GM06990 (cell line): ENCODE results near the gene FEV.
A peak's percentile ranks its signal among the peaks of the same experiment; 100 is the strongest.

Experiments
- DNase-seq: peaks from one replicate; pipeline ENCODE4 v3.0.0-alpha.2; 2011; ENCODE audit not compliant: insufficient read length; ENCODE audit errors: extremely low read depth
- H3K27me3 ChIP-seq: replicated peaks from 2 replicates; pipeline ENCODE4 v1.6.0; 2011; ENCODE audit warnings: low read length; ENCODE audit not compliant: control insufficient read depth, insufficient read depth
- H3K36me3 ChIP-seq: 2 replicates; pipeline ENCODE4 v1.5.1; 2011; ENCODE audit warnings: low read length; ENCODE audit not compliant: control insufficient read depth, insufficient read depth
- H3K4me3 ChIP-seq: replicated peaks from 2 replicates; pipeline ENCODE4 v1.5.1; 2011; ENCODE audit warnings: low read depth, mild to moderate bottlenecking, control low read depth, low read length
- CTCF ChIP-seq: IDR thresholded peaks from 2 replicates; pipeline ENCODE4 v1.5.1; 2011; ENCODE audit warnings: low read length, control low read depth, mild to moderate bottlenecking, inconsistent platforms; ENCODE audit not compliant: insufficient read depth, poor library complexity, severe bottlenecking

The FEV gene

GRCh38 chr2:218999021-218999880 lies 14.3 kb upstream of the FEV start:
- Histone ChIP-seq H3K36me3 (no peaks in the 10 kb centered on the region), H3K4me3 (no peak overlapping the region), H3K27me3 (peaks cover 11% of the 10 kb centered on the region)
- no peak for TF ChIP-seq CTCF
- DNase-seq = no peak

- H3K36me3 ChIP-seq = no peaks in the 10 kb centered on the region
- H3K27me3 ChIP-seq = peaks cover 14% of the 10 kb centered on the region
- H3K4me3 ChIP-seq = no peak overlapping the region
- no peak for DNase-seq
- no peak for TF ChIP-seq CTCF
Measured at GRCh38 chr2:218998414-218999002, 13.5 kb upstream of the FEV start.

- no peak for TF ChIP-seq CTCF
- Histone ChIP-seq H3K27me3 (peaks cover 14% of the 10 kb centered on the region), H3K36me3 (no peaks in the 10 kb centered on the region), H3K4me3 (no peak overlapping the region)
- DNase-seq = no peak
Measured at GRCh38 chr2:218997731-218998130, 12.7 kb upstream of the FEV start.

GRCh38 chr2:218996937-218997336 lies 12.0 kb upstream of the FEV start:
- Histone ChIP-seq H3K27me3 (peaks cover 14% of the 10 kb centered on the region), H3K4me3 (no peak overlapping the region), H3K36me3 (no peaks in the 10 kb centered on the region)
- DNase-seq = no peak
- no peak for TF ChIP-seq CTCF

GRCh38 chr2:218995972-218996711 lies 11.2 kb upstream of the FEV start:
- TF ChIP-seq CTCF = peak; percentile 91
- peaks cover 14% of the 10 kb centered on the region for H3K27me3 ChIP-seq
- peak overlapping the region; percentile 26 for H3K4me3 ChIP-seq
- H3K36me3 ChIP-seq = no peaks in the 10 kb centered on the region
- DNase-seq = peak; percentile 62
